COLO668 (cell line): Measurements from ENCODE around the gene DYNC1I1.
A peak's percentile ranks its signal among the peaks of the same experiment; 100 is the strongest.

Experiments used
- DNase-seq: peaks from one replicate; lab custom pipeline; 2025; ENCODE audit not compliant: unreplicated experiment; lab: John Stamatoyannopoulos, UW

The DYNC1I1 gene

GRCh38 chr7:96074871-96075270, 302.5 kb downstream of the DYNC1I1 start:
- no peak for DNase-seq

- peak; percentile 60 for DNase-seq
Observed at GRCh38 chr7:96075510-96076349, 303.4 kb downstream of the DYNC1I1 start.

GRCh38 chr7:96076350-96076707, 304.0 kb downstream of the DYNC1I1 start:
- no peak for DNase-seq

- no peak for DNase-seq
Observed at GRCh38 chr7:96080027-96080426, 307.7 kb downstream of the DYNC1I1 start.

- no peak for DNase-seq
Observed at GRCh38 chr7:96084881-96085553, 312.7 kb downstream of the DYNC1I1 start.

- DNase-seq = no peak
Observed at GRCh38 chr7:96085953-96086352, 313.6 kb downstream of the DYNC1I1 start.

GRCh38 chr7:96088579-96088978, 316.2 kb downstream of the DYNC1I1 start:
- no peak for DNase-seq

- DNase-seq = no peak
Observed at GRCh38 chr7:96089511-96089910, 317.2 kb downstream of the DYNC1I1 start.

GRCh38 chr7:96090756-96091155, 318.4 kb downstream of the DYNC1I1 start:
- DNase-seq = no peak

GRCh38 chr7:96093435-96093834, 321.1 kb downstream of the DYNC1I1 start:
- no peak for DNase-seq

GRCh38 chr7:96097835-96098234, 325.5 kb downstream of the DYNC1I1 start:
- no peak for DNase-seq

GRCh38 chr7:96100737-96101136, 328.4 kb downstream of the DYNC1I1 start:
- no peak for DNase-seq

GRCh38 chr7:96102096-96102811, 329.9 kb downstream of the DYNC1I1 start:
- DNase-seq = no peak

GRCh38 chr7:96104984-96105383, 332.6 kb downstream of the DYNC1I1 start:
- DNase-seq = no peak

- DNase-seq = no peak
Observed at GRCh38 chr7:96111405-96111804, 339.1 kb downstream of the DYNC1I1 start.

- DNase-seq = no peak
Observed at GRCh38 chr7:96114190-96114589, 341.8 kb downstream of the DYNC1I1 start.

- no peak for DNase-seq
Observed at GRCh38 chr7:96116173-96116572, 343.8 kb downstream of the DYNC1I1 start.

GRCh38 chr7:96118449-96119001, 346.2 kb downstream of the DYNC1I1 start:
- DNase-seq = no peak

- no peak for DNase-seq
Observed at GRCh38 chr7:96120445-96121225, 348.3 kb downstream of the DYNC1I1 start.

- no peak for DNase-seq
Observed at GRCh38 chr7:96121752-96122151, 349.4 kb downstream of the DYNC1I1 start.

- DNase-seq = no peak
Observed at GRCh38 chr7:96122746-96123145, 350.4 kb downstream of the DYNC1I1 start.
